ENCODE results near the gene PLAGL1.

GRCh38 chr6:143896126-143896860, 111.8 kb downstream of the PLAGL1 start:
- TF ChIP-seq POLR2A (IDR thresholded peaks at IDR 0.05), result no peak
- no peak for TF ChIP-seq CTCF (IDR thresholded peaks at IDR 0.05)
- TF ChIP-seq EP300 (IDR thresholded peaks at IDR 0.05), result no peak
